Testis (tissue), 2 donors: ENCODE data around the gene GAK.

Experiments used
- POLR2A ChIP-seq: fragments of 450-650 bp; IDR thresholded peaks from one replicate; pipeline ENCODE4 v1.6.1; 2017; ENCODE audit warnings: antibody characterized with exemption, mild to moderate bottlenecking, moderate library complexity
- TF ChIP-seq, protein P1 (sequence below), 3 experiments: fragments of 450-650 bp in 2 of 3; fragments of 200-600 bp in 1 of 3; sonication (generic) in 1 of 3; IDR thresholded peaks; one replicate each; pipeline ENCODE4 v1.5.1; 2016 to 2019; ENCODE audit warnings: antibody characterized with exemption in 3 of 3, mild to moderate bottlenecking in 2 of 3, moderate library complexity in 1 of 3

GRCh38 chr4:883377-884095 is 48.6 kb downstream of the GAK start:
- TF ChIP-seq, protein P1, sequence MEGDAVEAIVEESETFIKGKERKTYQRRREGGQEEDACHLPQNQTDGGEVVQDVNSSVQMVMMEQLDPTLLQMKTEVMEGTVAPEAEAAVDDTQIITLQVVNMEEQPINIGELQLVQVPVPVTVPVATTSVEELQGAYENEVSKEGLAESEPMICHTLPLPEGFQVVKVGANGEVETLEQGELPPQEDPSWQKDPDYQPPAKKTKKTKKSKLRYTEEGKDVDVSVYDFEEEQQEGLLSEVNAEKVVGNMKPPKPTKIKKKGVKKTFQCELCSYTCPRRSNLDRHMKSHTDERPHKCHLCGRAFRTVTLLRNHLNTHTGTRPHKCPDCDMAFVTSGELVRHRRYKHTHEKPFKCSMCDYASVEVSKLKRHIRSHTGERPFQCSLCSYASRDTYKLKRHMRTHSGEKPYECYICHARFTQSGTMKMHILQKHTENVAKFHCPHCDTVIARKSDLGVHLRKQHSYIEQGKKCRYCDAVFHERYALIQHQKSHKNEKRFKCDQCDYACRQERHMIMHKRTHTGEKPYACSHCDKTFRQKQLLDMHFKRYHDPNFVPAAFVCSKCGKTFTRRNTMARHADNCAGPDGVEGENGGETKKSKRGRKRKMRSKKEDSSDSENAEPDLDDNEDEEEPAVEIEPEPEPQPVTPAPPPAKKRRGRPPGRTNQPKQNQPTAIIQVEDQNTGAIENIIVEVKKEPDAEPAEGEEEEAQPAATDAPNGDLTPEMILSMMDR (IDR thresholded peaks at IDR 0.05): no peak
- TF ChIP-seq POLR2A: no peak
